Endothelial cell (in vitro differentiated cells): ENCODE results near the gene SALL3. TPM values are rescaled to one million over a fixed set of nuclear protein-coding genes. Genes with fewer than 3 reads are reported as not detected.

Source experiments
- DNase-seq: peaks from one replicate; pipeline ENCODE4 v3.0.0; 2021; ENCODE audit warnings: low spot score
- H3K27ac Mint-ChIP-seq: one replicate; pipeline ENCODE4 v1.8.0; 2021; ENCODE audit warnings: mixed read lengths, inconsistent platforms; ENCODE audit not compliant: unreplicated experiment
- H3K27me3 Mint-ChIP-seq: one replicate; pipeline ENCODE4 v1.8.0; 2021; ENCODE audit warnings: mild to moderate bottlenecking, moderate library complexity, mixed read lengths, inconsistent platforms; ENCODE audit not compliant: unreplicated experiment
- H3K36me3 Mint-ChIP-seq: one replicate; pipeline ENCODE4 v1.8.0; 2021; ENCODE audit warnings: mild to moderate bottlenecking, low read depth, mixed read lengths, inconsistent platforms; ENCODE audit not compliant: unreplicated experiment
- H3K4me1 Mint-ChIP-seq: one replicate; pipeline ENCODE4 v1.8.0; 2021; ENCODE audit warnings: mild to moderate bottlenecking, mixed read lengths, inconsistent platforms; ENCODE audit not compliant: unreplicated experiment
- H3K4me3 Mint-ChIP-seq: one replicate; pipeline ENCODE4 v1.8.0; 2021; ENCODE audit warnings: mild to moderate bottlenecking, mixed read lengths, inconsistent platforms; ENCODE audit not compliant: unreplicated experiment
- H3K9me3 Mint-ChIP-seq: one replicate; pipeline ENCODE4 v1.8.0; 2021; ENCODE audit warnings: mixed read lengths, inconsistent platforms; ENCODE audit not compliant: unreplicated experiment
- CTCF ChIP-seq: fragments of 200-600 bp; sonication (generic); IDR thresholded peaks from one replicate; pipeline ENCODE4 v1.5.0; 2021; ENCODE audit warnings: antibody characterized with exemption; ENCODE audit not compliant: unreplicated experiment
- total RNA-seq: library from RNA; stranded (reverse); fragmentation: NEBNext Ultra II Directional; extraction: Animal tissue kit (Norgen Biotek cat#: 25700); gene quantifications from one replicate; pipeline ENCODE4 v1.2.1, GENCODE V29; 2021; ENCODE audit not compliant: unreplicated experiment

SALL3 gene
- total RNA-seq, 1 donor from 2014 or later: 2.5 TPM

GRCh38 chr18:78972930-78973331, 6.7 kb upstream of the SALL3 start:
- peaks cover 7% of the 10 kb centered on the region for H3K9me3 Mint-ChIP-seq

DNA sequence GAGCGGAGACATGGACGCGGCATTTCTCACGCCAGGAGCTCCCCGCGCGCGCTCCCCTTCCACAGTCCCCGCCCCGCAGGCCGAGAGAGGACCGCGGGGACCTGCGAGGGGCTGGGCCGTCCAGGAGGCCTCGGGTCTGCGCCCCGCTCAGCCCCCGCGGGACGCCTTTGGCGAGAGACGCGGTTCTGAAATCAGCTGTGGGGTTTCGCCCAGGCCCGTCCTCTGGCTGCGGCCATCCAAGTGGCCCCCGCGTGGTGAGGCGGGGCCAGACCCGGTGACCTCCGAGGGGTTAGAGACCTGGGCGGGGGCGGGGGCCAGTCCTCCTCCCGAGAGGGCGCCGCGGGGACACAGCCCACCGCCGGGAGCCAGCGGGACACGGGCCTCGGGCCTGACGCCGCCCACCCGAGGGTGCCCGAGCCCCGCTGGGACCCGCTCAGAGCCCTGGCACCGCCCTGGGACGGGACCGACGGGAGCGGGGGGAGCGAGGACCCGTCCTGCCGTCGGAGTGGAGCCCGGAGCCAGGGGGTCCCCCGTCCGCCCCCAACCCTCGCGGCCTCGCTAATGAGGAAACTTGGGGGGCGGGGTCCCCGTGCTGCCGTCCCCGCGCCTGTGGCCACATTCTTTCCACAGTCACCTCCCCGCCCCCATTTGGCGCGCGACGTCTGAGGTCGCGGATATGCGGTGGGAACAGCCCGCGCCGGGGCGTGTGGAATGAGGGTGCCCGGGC, 6.1 kb upstream of the SALL3 start:
- peaks cover 53% of the 10 kb centered on the region for H3K27me3 Mint-ChIP-seq
- H3K27ac Mint-ChIP-seq: no peak overlapping the region
- peaks cover 7% of the 10 kb centered on the region for H3K9me3 Mint-ChIP-seq
- no peak overlapping the region for H3K4me3 Mint-ChIP-seq
- peaks cover 11% of the 10 kb centered on the region for H3K4me1 Mint-ChIP-seq
- no peak for DNase-seq
- H3K36me3 Mint-ChIP-seq: no peaks in the 10 kb centered on the region
- no peak for TF ChIP-seq CTCF

More at GRCh38 chr18:78972930-78973331, 6.7 kb upstream of the SALL3 start:
- peaks cover 11% of the 10 kb centered on the region for H3K4me1 Mint-ChIP-seq
- H3K27ac Mint-ChIP-seq: no peak overlapping the region
- no peak for TF ChIP-seq CTCF
- no peaks in the 10 kb centered on the region for H3K36me3 Mint-ChIP-seq
- H3K27me3 Mint-ChIP-seq: peaks cover 50% of the 10 kb centered on the region
- DNase-seq: no peak
- peak overlapping the region; percentile 59 for H3K4me3 Mint-ChIP-seq

DNA sequence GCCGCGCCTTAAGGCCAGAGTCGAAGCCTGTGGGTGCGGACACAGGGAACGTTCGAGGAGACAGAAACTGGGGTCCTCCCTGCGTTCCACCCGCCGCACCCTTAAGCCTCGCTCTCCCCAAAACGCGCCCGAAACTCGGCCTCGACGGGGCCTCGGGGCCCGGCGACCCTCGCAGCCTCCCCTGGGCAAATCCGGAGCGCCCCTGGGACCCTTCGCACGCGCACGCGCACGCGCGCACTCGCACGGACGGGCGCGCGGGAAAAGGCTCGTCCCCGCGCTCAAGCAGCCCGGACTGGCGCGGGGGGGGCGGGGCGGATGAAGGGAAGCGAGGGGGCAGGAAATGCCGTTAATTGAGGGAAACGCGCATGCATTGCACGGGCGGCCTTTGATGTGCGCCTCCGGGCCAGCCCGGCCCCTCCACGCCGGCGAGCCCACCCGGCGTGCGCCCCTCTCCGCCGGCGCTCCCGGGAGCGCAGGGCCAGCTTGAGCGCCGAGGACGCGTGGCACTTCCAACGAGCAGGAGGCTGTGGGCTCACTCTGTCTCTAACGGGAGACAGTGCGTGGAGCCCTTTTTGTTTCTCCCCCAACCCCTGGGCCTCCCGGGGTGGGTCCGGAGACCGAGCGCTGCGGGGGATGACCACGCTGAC, 5.4 kb upstream of the SALL3 start:
- H3K27ac Mint-ChIP-seq: no peak overlapping the region
- no peaks in the 10 kb centered on the region for H3K36me3 Mint-ChIP-seq
- peaks cover 7% of the 10 kb centered on the region for H3K9me3 Mint-ChIP-seq
- no peak overlapping the region for H3K4me3 Mint-ChIP-seq
- H3K27me3 Mint-ChIP-seq: peaks cover 52% of the 10 kb centered on the region
- DNase-seq: no peak
- peaks cover 11% of the 10 kb centered on the region for H3K4me1 Mint-ChIP-seq
- TF ChIP-seq CTCF: no peak

DNA sequence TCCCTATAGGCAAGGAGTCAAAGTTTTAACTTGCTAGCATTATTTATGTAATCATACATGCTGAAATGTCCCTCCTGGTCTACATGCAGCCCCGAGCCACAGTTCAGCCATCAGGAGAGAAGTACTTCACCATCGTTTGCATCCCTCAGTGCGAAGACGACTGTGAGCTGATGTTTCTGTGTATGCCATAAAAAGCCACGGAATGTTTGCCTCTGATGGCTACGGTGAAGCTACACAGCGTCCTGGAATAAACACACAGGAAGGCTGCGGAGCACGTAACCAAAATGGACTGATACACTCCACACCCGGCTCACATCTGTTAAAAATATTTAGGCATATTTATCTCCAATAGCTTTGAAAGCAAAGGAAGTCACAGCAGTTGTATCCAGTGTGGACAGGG, 4.3 kb upstream of the SALL3 start:
- Mint-ChIP-seq H3K36me3 (no peaks in the 10 kb centered on the region), H3K4me3 (no peak overlapping the region), H3K4me1 (peaks cover 11% of the 10 kb centered on the region), H3K27ac (no peak overlapping the region), H3K9me3 (peaks cover 7% of the 10 kb centered on the region), H3K27me3 (peaks cover 51% of the 10 kb centered on the region)
- DNase-seq: no peak
- TF ChIP-seq CTCF: no peak
